Measurements from ENCODE around the gene MAD1L1.

The MAD1L1 gene

DNA sequence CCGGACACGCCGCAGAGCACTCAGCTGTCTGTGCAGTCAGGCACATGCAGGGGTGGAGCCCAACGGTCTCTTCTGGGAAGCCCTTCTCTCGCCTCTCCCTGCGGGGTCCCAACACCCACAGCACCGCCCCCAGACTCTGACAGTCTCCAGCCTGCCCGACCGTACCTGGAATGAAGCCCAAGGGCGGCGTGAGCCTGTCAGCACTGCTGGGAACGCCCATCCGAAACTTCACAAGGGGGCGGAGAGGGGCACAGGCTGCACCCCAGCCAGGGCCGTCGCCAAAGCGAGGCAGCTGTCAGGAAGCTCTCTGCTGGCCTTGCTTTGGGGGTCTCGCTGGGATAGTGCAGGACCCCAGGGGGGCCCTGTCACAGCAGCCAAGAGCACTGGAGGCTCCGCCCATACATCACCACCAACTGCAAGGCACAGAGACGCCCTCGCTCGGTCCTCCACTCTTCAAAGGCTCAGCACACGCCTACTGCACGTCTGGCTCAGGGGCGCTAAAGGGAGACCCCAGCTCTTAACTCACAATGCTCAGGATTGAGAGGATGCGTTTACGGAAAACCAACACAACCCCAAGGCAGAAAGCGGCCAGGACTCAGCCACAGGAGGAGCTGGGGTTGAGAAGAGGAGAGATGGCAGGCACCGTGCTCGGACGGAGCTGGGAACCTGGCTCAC lies 30.9 kb downstream of the MAD1L1 start:
- no peak for DNase-seq (ENCODE audit: low read depth in 1 of 2, low spot score in 1 of 2)

GRCh38 chr7:2201128-2201527 lies 31.6 kb downstream of the MAD1L1 start:
- DNase-seq (ENCODE audit: low read depth in 1 of 2, low spot score in 1 of 2): no peak

GRCh38 chr7:2200584-2200980 lies 32.2 kb downstream of the MAD1L1 start:
- DNase-seq (ENCODE audit: low read depth in 1 of 2, low spot score in 1 of 2): no peak

DNA sequence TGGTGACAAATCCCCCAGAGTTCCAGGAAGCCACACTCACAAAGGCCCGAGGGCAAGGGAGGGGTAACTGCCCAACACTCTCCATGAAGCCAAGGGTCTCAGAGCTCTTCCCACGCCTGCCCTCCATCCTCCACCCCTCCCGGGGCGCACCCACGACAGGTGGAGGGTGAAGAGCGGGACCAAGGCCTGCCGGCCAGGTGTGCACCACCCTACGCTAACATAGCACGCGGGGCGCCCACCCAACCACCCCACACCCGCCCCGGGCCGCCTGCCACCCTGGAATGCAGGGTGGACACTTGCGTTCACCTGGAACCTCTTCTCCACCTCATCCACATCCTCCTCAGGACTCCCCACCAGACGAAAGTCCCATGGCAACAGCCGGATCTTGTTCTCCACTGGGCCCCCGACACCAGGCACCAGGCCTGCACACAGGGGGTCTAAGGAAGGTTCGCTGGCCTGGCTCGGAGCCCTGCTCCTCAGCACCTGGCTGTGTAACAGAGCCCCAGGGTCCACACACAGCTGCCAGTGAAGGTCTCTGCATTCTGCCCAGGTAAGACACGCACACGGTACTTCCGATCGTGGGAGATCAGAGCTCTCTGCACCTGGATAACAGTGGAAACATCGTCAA lies 32.7 kb downstream of the MAD1L1 start:
- DNase-seq (ENCODE audit: low read depth in 1 of 2, low spot score in 1 of 2): no peak

DNA sequence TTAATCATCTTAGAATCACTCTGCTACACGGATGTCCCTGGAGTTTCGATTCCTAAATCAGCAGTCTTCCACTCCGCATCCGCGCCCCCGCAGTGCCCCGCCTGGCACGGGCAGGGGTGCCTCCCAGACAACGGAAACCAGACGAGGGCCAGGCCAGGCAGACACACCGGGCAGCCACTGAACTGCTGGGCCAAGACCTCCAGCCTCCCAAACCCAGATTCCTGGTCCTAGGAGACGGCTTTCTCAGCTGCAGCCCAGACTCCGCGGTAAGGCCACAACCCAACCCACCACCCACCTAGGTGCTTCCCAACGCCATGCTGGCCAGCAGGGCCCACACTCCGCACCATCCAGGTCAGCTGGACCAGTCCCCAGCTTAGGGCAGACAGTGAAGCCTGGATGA lies 33.2 kb downstream of the MAD1L1 start:
- no peak for DNase-seq (ENCODE audit: low read depth in 1 of 2, low spot score in 1 of 2)

DNA sequence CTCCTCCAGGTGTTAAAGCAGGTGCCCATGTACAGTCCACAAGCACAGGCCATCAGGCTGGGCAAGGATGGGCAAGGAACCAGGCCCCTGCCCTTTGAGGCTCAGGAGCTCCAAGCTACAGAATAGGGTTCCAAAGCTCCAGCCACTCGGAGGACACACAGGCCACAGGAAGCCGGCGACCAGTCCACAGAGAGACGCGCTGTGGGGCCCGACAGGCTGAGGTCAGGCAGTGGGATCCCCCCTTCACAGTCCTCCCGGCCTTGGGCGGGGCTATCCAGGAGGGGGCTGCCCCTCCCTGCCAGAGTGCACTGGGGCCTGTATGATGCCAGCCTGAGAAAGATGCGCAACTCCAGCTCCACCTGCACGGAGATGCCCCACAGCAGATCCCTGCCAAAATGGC lies 34.0 kb downstream of the MAD1L1 start:
- DNase-seq (ENCODE audit: low read depth in 1 of 2, low spot score in 1 of 2): no peak

GRCh38 chr7:2198206-2198605 lies 34.5 kb downstream of the MAD1L1 start:
- no peak for DNase-seq (ENCODE audit: low read depth in 1 of 2, low spot score in 1 of 2)

DNA sequence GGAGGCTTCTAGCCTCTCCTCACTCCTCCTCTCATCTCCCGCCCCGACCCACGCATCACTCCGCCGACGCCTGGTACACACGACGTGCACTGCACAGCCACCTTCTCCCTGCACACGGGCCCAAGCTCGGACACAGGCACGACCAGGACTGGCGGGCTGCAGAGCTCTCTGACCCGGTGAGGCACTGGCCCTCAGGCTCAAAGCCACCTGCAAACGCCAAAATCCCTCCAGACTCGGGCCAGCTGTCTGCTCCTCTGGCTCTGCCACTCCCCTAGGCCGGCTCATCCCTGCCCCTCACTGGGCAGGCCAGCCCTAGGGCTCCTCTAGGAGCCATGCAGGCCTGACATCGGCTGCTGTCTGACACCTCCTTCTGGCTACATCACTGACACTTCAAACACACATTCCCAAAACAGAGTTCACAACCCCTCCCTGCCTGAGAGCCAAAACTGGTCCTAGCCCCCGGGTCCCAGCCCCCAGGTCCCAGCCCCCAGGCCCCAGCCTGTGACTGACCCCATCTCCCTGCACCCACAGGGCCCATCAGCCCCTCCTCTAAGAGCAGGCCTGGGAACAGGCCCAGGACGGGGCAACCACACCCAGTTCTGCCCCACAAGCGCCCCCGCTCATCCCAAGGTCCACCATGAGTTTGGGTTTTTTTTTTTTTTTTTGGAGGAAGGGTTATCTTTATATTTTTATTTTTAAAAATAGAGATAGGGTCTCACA lies 35.1 kb downstream of the MAD1L1 start:
- DNase-seq (ENCODE audit: low read depth in 1 of 2, low spot score in 1 of 2): no peak

DNA sequence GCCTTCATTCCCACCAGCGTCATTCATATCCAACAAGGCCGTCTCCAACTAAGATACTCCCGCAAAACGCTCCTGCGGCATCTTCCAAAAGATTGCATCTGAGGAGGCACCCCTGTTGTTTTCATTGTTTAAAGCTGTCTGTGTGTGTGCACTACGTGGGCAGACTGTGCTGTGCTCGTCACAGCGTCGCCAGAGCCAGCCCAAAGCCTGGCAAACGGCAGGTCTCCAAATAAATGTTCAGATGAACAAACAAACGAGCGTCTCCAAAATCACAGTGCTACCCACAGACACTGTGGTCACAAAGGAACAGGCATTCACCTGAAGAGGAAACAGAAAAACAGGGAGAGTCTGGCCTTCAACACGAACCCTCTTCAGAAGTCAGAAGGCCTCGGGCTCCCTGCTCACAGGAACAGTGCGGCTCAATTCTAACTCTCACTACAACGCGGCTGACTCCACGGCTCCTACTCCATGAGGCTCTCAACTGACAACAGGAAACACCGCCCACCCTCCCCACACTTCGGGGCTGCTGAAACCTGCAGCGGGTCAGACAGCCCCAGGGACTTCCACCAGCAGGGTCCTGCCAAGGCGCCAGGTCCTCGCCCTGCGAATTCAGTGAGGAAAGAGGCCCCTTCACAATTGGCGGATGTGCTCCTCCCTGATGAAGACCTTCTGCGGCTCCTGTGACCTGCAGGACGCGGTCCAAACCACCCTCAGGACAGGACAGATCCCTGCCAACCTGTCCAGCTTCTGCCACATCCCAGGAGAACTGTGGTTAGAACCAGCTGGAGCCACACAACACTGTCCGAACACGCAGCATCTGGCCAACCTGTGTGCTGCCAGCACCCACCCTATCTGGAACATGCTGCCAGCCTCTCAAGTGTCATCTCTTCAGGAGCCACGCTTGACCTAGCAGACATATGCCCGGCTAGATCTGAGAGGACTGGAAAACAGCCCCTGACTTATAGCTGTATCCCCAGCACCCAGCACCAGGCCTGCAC lies 36.1 kb downstream of the MAD1L1 start:
- no peak for DNase-seq (ENCODE audit: low read depth in 1 of 2, low spot score in 1 of 2)

DNA sequence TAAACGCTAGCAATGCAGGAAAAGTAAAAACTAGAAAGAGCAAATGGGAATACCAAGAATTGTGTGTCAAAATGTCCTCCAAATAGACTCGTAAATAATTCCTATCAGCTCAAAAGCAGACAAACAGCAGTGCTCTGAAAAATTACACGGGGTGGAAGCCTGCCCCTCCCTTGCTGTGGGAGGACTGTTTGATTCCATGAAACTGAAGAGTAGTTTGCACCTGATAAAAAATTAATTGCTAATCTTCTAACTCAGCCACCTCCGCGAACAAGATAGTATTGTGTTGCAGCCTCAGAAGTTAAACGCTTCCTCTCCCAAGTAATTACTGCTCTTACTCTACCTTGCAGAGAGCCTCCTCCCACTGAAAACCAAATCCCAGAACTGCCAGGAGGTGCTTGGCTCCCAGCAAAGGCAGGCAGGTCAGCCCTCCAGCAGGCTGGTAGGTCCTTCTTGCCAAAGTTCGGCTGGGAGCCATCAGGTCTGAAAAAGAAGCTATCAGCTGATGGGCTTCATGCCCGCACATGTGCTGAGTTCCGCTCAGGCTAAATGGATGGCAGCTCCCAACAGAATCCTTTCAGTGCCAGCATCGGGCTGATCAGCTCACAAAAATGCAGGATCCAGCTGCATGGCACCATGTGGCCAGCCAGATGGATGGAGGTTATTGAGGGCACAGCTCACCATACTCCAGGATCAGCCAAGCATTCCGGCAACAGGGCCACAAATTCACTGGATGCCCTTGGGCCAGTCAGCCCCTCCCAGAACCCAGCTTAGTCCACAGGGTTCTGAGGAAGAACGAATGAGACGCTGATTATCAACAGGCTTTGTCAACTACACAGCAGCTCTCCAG lies 37.1 kb downstream of the MAD1L1 start:
- DNase-seq (ENCODE audit: low read depth in 1 of 2, low spot score in 1 of 2): no peak

- no peak for DNase-seq (ENCODE audit: low read depth in 1 of 2, low spot score in 1 of 2)
Measured at GRCh38 chr7:2193575-2194305, 39.0 kb downstream of the MAD1L1 start.

DNA sequence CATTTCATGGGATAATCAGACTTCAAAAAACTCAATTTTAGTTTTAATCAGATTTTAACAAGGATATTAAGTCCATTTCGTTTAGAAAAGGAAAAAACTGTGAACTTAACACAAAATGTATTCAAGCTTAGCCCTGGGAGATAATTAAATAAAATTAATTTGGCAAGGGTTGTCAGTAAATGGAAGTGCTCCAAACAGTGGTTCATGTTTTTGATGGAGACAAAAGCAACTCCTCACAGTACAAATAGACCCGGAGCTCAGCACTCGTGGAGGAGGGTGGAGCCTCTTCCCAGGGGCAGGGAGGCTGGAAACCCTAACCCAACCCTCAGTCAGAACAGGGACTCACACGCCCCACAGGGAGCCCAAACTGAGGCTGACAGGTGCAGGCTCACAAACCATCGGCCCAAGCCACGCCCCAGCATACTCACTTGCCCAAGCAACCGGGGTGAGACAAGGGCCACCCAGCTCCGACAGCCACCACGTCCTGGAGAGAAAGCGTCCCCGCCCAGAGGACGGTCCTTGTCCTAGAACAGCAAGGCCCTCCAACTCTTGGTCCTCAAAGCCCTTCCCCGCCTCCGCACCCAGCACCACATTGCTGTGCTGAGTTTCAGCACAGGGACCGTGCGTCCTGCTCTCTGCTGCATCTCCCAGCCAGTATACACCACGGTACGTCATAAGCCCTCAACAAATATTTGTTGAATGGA lies 39.8 kb downstream of the MAD1L1 start:
- DNase-seq (ENCODE audit: low read depth in 1 of 2, low spot score in 1 of 2): no peak

DNA sequence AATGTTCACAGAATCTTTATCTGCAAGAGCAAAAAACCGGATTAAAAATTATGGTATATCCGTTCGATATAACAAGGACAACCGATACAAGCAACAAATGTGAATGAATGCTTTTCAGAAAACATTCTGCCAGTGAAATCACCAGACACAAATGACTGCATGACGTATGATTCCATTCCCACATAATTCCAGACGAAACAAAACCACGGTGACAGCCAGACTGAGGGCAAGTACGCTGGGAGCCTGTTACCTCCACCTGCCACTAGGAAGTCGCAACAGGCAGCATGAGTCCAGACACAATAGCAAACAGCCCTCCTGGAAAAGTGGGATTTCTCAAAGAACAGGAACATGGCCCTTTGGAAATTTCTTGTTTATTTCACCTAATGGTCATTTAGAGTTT lies 41.7 kb downstream of the MAD1L1 start:
- no peak for DNase-seq (ENCODE audit: low read depth in 1 of 2, low spot score in 1 of 2)

- no peak for DNase-seq (ENCODE audit: low read depth in 1 of 2, low spot score in 1 of 2)
Measured at GRCh38 chr7:2190531-2190930, 42.2 kb downstream of the MAD1L1 start.

DNA sequence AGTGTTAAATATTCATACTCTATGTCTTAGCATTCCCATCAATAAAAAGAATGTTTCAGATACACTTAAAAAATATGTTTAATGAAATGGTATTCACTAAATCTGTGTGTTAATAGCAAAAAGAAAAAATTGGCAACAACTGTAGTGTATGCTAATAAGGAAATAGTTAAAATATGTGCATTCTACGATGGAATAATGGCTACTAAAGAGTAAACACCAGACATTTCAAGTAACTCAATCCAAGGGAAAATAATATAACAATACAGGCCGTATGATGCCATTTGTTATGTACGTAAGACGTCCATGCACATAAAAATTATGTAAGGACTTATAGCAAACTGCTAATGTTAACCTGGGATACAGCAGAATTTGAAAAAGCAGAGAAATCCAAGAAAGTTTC lies 46.6 kb downstream of the MAD1L1 start:
- DNase-seq (ENCODE audit: low read depth in 1 of 2, low spot score in 1 of 2): no peak

- no peak for DNase-seq (ENCODE audit: low read depth in 1 of 2, low spot score in 1 of 2)
Measured at GRCh38 chr7:2185715-2186114, 47.0 kb downstream of the MAD1L1 start.

DNA sequence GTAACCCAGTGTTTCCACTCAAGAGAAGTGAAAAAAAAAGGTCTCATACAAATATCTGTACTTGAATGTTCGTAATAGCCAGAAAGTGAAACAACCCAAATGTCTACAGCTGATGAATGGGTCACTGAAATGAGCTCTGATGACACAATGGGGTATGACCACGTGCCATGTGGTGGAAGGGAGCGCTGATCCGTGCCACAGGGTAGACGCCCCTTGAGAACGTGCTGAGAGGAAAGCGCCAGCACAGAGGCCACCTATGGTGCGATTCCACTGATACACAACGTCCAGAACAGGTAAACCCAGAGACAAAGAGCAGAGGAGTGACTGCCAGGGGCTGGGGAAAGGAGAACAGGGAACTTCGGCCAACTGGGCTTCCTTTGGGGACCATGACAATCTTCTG lies 50.3 kb downstream of the MAD1L1 start:
- DNase-seq (ENCODE audit: low read depth in 1 of 2, low spot score in 1 of 2): no peak

GRCh38 chr7:2181077-2181854 lies 51.5 kb downstream of the MAD1L1 start:
- no peak for DNase-seq (ENCODE audit: low read depth in 1 of 2, low spot score in 1 of 2)

Data from activated T-helper 1 cell treated with anti-CD3 and anti-CD28 coated beads, Interleukin-2, amount 50 U/mL, for 16 hours (primary cell).